K562 (cell line): ENCODE measurements around the gene OXLD1. TPM values are rescaled to one million over a fixed set of nuclear protein-coding genes. Genes with fewer than 3 reads are reported as not detected.

Experiments
- ARID2 ChIP-seq: fragments of 450-650 bp; IDR thresholded peaks from 2 replicates; pipeline ENCODE4 v1.6.1; 2017; ENCODE audit warnings: antibody characterized with exemption, mild to moderate bottlenecking
- CBX3 ChIP-seq, 2 experiments: IDR thresholded peaks; 1 replicate in 1 of 2; 2 replicates in 1 of 2; pipeline ENCODE4 v1.6.1; 2012; ENCODE audit warnings: inconsistent platforms in 2 of 2, low read length in 2 of 2, borderline replicate concordance in 1 of 2, control low read depth in 1 of 2
- DIDO1 ChIP-seq: fragments of 450-650 bp; IDR thresholded peaks from 2 replicates; pipeline ENCODE4 v1.6.1; 2016; ENCODE audit warnings: low read depth, missing biosample characterization, missing genetic modification characterization
- ETV1 ChIP-seq: fragments of 450-650 bp; conservative IDR thresholded peaks from 2 replicates; pipeline ENCODE4 v1.6.1; 2016; ENCODE audit warnings: missing genetic modification characterization, control low read depth, low read depth, missing compliant biosample characterization
- FIP1L1 ChIP-seq: fragments of 200-400 bp; formaldehyde crosslinking; IDR thresholded peaks from 2 replicates; pipeline ENCODE4 v1.6.1; 2018; ENCODE audit warnings: mild to moderate bottlenecking, low read depth, low read length; ENCODE audit not compliant: poor library complexity, severe bottlenecking
- FOXK1 ChIP-seq: sonication (generic); formaldehyde crosslinking; IDR thresholded peaks from 2 replicates; pipeline ENCODE4 v1.8.0; 2022; ENCODE audit warnings: missing genetic modification reagents, mild to moderate bottlenecking, borderline replicate concordance
- POLR2A ChIP-seq: fragments of 450-650 bp; conservative IDR thresholded peaks from 2 replicates; pipeline ENCODE4 v1.6.1; 2016
- POLR2AphosphoS5 ChIP-seq: IDR thresholded peaks from 2 replicates; pipeline ENCODE4 v1.6.1; 2011; ENCODE audit warnings: mild to moderate bottlenecking, low read depth, low read length, moderate library complexity; ENCODE audit not compliant: control insufficient read depth, insufficient read depth
- POU5F1 ChIP-seq: fragments of 150-350 bp; IDR thresholded peaks from 2 replicates; pipeline ENCODE4 v1.6.1; 2014; ENCODE audit warnings: borderline replicate concordance, low read length, low read depth, mild to moderate bottlenecking; ENCODE audit not compliant: partially characterized antibody
- PTRF ChIP-seq: fragments of 450-650 bp; IDR thresholded peaks from 2 replicates; pipeline ENCODE4 v1.6.1; 2016; ENCODE audit warnings: mild to moderate bottlenecking, missing genetic modification characterization, missing compliant biosample characterization
- SRSF7 ChIP-seq: fragments of 200-400 bp; formaldehyde crosslinking; optimal IDR thresholded peaks from 2 replicates; pipeline ENCODE3; 2017; ENCODE audit warnings: mild to moderate bottlenecking, low read depth, low read length
- TBP ChIP-seq: optimal IDR thresholded peaks from 2 replicates; pipeline ENCODE3; 2011; ENCODE audit warnings: low read depth, low read length, improper control_type of control experiment
- THRA ChIP-seq: fragments of 450-650 bp; IDR thresholded peaks from 2 replicates; pipeline ENCODE4 v1.6.1; 2017; ENCODE audit warnings: mild to moderate bottlenecking, moderate library complexity
- TRIM28 ChIP-seq: fragments of 450-650 bp; IDR thresholded peaks from 2 replicates; pipeline ENCODE4 v1.6.1; 2017
- TSHZ1 ChIP-seq: fragments of 250-450 bp; sonication (Bioruptor Pico); IDR thresholded peaks from 2 replicates; pipeline ENCODE4 v1.4.0; 2020; ENCODE audit warnings: mild to moderate bottlenecking, moderate library complexity
- USF1 ChIP-seq: sonication (generic); formaldehyde crosslinking; IDR thresholded peaks from 2 replicates; pipeline ENCODE4 v1.9.0; 2022; ENCODE audit warnings: mild to moderate bottlenecking, missing genetic modification reagents
- YY1 ChIP-seq, 3 experiments: IDR thresholded peaks; 2 replicates each; pipeline ENCODE4 v1.6.1; 2011; ENCODE audit warnings: low read length in 2 of 3, mild to moderate bottlenecking in 2 of 3, moderate library complexity in 2 of 3, borderline replicate concordance in 1 of 3, control low read depth in 1 of 3, low read depth in 1 of 3; ENCODE audit not compliant: insufficient read depth in 3 of 3, insufficient replicate concordance in 2 of 3, control insufficient read depth in 1 of 3, insufficient read length in 1 of 3; ENCODE audit errors: extremely low read depth in 1 of 3
- ZNF174 ChIP-seq: fragments of 250-450 bp; sonication (Bioruptor Pico); IDR thresholded peaks from 2 replicates; pipeline ENCODE4 v1.4.0; 2020; ENCODE audit warnings: mild to moderate bottlenecking
- ZNF224 ChIP-seq: sonication (generic); formaldehyde crosslinking; IDR thresholded peaks from 2 replicates; pipeline ENCODE4 v1.8.0; 2022; ENCODE audit warnings: mild to moderate bottlenecking, missing genetic modification reagents
- ZNF79 ChIP-seq: fragments of 250-450 bp; sonication (Bioruptor Pico); IDR thresholded peaks from 2 replicates; pipeline ENCODE4 v1.4.0; 2020; ENCODE audit warnings: low read depth, mild to moderate bottlenecking, moderate library complexity
- polyA plus RNA-seq, 8 experiments: library from polyadenylated mRNA; depleted of rRNA in 4 of 8; stranded (reverse) in 5 of 8; unstranded in 3 of 8; fragments of >200 nt; fragmentation: Nextera tagmentation in 2 of 8; fragmentation: Illumina TruSeq in 1 of 8; extraction: Ambion mirVana in 2 of 8; extraction: Trizol in 1 of 8; gene quantifications; 2 replicates each; pipeline versions ENCODE4 v1.2.1 to v1.2.3, GENCODE V29; 2011 to 2014; ENCODE audit warnings: inconsistent platforms in 1 of 8, missing spikeins in 1 of 8
- total RNA-seq, 7 experiments: library from RNA; depleted of rRNA in 6 of 7; stranded (reverse); fragments of >200 nt in 6 of 7; fragmentation: Illumina TruSeq in 2 of 7; extraction: Trizol in 2 of 7; gene quantifications; 2 replicates each; pipeline versions ENCODE4 v1.2.1 to v1.2.3, GENCODE V29; 2011 to 2021; ENCODE audit warnings: low replicate concordance in 1 of 7
- TF ChIP-seq, protein P1 (sequence below): fragments of 250-450 bp; sonication (Bioruptor Pico); IDR thresholded peaks from 2 replicates; pipeline ENCODE4 v1.5.0; 2021

The OXLD1 gene
- total and polyA plus RNA-seq, 9 of the 15 experiments (the other 6 are each of a cell fraction or from before 2014, with no cell fraction given) = 4.4 to 115 (median 29.3) TPM

DNA sequence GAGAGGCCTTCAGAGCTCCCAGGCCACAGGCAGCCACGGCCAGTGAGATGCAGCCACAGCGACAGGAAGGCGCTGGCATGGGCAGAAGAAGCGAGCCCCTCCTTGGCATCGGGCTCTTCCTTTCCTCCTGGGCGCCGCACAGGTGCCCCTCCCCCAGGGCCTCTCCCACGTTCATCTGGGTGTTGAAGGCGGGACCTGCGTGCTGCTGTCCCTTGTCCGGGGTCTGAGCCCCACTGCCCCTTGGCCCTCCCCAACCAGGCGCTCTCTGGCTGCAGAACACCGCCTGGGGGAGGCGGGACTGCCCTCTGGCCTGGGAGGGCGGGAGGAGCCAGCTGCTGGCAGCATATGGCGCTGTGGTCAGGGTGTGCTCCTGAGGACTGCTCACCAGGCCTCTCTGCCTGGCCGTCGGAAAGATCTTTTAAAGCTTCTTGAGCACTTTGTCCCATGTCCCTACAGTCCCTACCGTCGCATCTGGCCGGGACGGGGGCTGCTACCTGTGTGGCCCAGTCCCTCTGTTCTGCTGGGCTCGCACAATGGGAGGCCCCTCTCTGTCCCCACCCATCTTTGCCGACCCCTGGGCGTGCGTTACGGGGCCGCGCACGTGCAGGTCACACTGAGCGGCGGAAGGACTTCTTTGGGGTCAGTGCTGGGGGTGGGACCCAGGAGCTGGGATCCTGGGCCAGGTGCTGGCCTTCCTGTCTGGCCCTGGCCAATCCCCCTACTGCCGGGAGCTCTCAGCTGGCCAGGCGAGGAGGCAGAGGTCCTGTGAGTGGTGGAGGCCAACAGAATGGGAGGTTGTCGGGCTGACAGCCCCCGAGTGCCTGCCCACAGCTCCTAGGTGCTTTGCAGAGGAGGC is 47.4 kb upstream of the OXLD1 start (continued):
- TF ChIP-seq USF1 (CRISPR knock-in tag) (peak; percentile 16; the same call in 1 of the 2 replicates), TRIM28 (no peak), FIP1L1 (no peak), POLR2A (0 out of 2 replicates have a peak, but pooled peaks have one; percentile 20), POLR2AphosphoS5 (peak; percentile 9; the same call in 1 of the 2 replicates), ARID2 (no peak), SRSF7 (no peak), POU5F1 (no peak), THRA (no peak), TSHZ1 (CRISPR knock-in tag) (no peak), ZNF224 (CRISPR knock-in tag) (no peak), ETV1 (tag) (no peak), ZNF174 (CRISPR knock-in tag) (no peak), DIDO1 (no peak), ZNF79 (CRISPR knock-in tag) (no peak), CBX3 (IDR thresholded peaks at IDR 0.05; ENCODE audit: borderline replicate concordance in 1 of 2, low read length in 2 of 2) (no peak), YY1 (IDR thresholded peaks at IDR 0.05; ENCODE audit: borderline replicate concordance in 1 of 3, control insufficient read depth in 1 of 3, extremely low read depth in 1 of 3, insufficient read depth in 3 of 3, insufficient read length in 1 of 3, insufficient replicate concordance in 2 of 3, low read depth in 1 of 3, low read length in 2 of 3) (peak in 1 of 3 experiments; percentile 29), FOXK1 (CRISPR knock-in tag) (no peak), TBP (no peak), PTRF (no peak)
- TF ChIP-seq, protein P1, sequence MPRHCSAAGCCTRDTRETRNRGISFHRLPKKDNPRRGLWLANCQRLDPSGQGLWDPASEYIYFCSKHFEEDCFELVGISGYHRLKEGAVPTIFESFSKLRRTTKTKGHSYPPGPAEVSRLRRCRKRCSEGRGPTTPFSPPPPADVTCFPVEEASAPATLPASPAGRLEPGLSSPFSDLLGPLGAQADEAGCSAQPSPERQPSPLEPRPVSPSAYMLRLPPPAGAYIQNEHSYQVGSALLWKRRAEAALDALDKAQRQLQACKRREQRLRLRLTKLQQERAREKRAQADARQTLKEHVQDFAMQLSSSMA (CRISPR knock-in tag) = no peak
